T-helper 1 cell treated with Interleukin-12 subunit alpha and Interleukin-12 subunit beta and Interleukin-4 antibody, amounts not matched to agents 30 ng/mL and 1 ng/mL, for 36 hours (primary cell): Measurements from ENCODE around the gene SLC22A5. TPM values are rescaled to one million over a fixed set of nuclear protein-coding genes. Genes with fewer than 3 reads are reported as not detected.

ENCODE experiments used
- intact Hi-C: fragments of 100-400 bp; cut with micrococcal nuclease; formaldehyde crosslinking; loops from one replicate; pipeline ENCODE4 v1.15.1; 2024
- total RNA-seq: library from RNA; stranded (reverse); gene quantifications from 2 replicates; pipeline ENCODE4 v1.2.3, GENCODE V29; 2022

SLC22A5 gene
- total RNA-seq, 1 donor from 2014 or later, result 5.0 TPM

DNA sequence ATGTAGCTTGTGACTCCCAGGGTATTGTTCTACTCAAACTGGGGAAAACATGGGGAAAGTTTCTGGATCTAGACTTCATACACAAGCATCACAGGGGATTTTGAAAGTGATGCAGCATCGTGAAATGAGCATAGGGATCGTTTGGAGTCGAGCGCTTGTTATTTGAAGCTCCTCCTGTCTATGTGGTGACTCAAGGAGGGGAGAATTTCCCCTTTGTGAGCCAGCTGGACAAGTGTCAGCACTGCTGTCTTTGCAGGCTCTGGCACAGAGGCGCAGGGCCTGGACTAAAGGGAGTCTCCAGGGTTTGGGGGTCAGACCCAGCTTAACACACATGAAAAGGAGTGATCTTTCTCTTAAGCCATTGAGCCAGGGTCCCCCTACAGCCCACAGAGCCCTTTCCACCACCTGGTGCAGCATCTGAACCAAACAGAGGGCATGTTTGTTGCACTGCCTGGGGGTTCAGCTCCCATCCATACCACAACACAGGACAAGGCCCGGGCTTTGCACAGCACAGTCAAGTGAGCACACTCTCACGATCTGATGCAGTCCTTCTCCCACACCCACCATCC lies 70.1 kb downstream of the SLC22A5 start:
- intact Hi-C loops, result no loop called here

DNA sequence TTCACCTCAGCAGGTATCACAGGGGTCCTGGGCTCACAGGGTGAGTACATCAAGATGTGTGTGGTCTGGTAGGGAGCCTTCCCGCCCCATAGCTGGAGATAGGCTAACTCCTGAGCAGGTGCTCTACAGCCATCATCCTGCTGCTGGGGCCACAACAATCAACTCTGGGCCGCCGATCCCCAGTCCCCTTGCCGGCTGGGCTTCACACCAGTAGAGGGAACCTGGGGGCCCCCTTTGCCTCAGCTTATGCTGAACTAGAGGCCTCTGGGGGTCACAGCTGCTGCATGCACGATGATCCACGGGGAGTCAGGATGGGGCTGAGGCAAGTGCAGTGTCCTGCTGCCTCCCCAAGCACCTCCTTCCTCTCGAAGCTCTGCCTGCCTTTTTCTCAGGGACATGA lies 74.6 kb downstream of the SLC22A5 start:
- intact Hi-C loops, result no loop called here

Other genes with a start within 250 kb of the SLC22A5 start
- 24.3 and 25.1 TPM in 2 replicates for gene P4HA2, start 141.9 kb upstream of the SLC22A5 start, total RNA-seq
- 0.17 and 0.74 TPM in 2 replicates for gene PDLIM4, start 112.0 kb upstream of the SLC22A5 start, total RNA-seq
- gene SLC22A4, start 75.3 kb upstream of the SLC22A5 start, total RNA-seq, result 0.12 and 0.25 TPM in 2 replicates
- 533 and 545 TPM in 2 replicates for gene IRF1, start 121.1 kb downstream of the SLC22A5 start, total RNA-seq
- 0.34 and 0.39 TPM in 2 replicates for gene IL5, start 173.8 kb downstream of the SLC22A5 start, total RNA-seq
- 26.8 and 28.4 TPM in 2 replicates for gene RAD50, start 187.3 kb downstream of the SLC22A5 start, total RNA-seq